Measurements from ENCODE around the gene BCAS3. TPM values are rescaled to one million over a fixed set of nuclear protein-coding genes. Genes with fewer than 3 reads are reported as not detected.
"Not testable (repeated sequence)": the region's sequence is repeated elsewhere in the genome, so short reads cannot be mapped to it uniquely, and the experiment has no call there.

The BCAS3 gene
- total RNA-seq, 4 donors from 2014 or later: 20.7 to 76.3 (median 39.8) TPM

DNA sequence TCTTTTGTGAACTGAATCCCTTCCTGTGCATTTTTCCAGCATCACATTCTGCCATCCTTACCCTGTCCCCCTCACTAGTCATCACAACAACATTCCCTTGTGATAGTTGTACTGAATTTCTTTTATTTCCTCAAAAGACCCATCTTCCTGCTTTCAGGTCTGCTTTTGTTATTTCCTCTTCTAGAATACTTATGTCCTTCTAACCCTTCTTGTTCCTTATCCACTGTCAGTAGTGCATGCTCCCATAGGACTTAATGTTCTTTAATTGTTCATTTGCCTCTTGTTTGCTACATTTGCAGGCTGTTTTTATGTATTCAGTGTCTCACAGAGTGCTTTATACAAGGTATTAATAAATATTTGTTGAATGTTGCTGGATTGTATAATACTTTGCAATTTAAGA, 73.0 kb downstream of the BCAS3 start:
- TF ChIP-seq, protein P1, sequence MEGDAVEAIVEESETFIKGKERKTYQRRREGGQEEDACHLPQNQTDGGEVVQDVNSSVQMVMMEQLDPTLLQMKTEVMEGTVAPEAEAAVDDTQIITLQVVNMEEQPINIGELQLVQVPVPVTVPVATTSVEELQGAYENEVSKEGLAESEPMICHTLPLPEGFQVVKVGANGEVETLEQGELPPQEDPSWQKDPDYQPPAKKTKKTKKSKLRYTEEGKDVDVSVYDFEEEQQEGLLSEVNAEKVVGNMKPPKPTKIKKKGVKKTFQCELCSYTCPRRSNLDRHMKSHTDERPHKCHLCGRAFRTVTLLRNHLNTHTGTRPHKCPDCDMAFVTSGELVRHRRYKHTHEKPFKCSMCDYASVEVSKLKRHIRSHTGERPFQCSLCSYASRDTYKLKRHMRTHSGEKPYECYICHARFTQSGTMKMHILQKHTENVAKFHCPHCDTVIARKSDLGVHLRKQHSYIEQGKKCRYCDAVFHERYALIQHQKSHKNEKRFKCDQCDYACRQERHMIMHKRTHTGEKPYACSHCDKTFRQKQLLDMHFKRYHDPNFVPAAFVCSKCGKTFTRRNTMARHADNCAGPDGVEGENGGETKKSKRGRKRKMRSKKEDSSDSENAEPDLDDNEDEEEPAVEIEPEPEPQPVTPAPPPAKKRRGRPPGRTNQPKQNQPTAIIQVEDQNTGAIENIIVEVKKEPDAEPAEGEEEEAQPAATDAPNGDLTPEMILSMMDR (IDR thresholded peaks at IDR 0.05): no peak
- TF ChIP-seq POLR2AphosphoS5 (IDR thresholded peaks at IDR 0.05) (no peak), EP300 (IDR thresholded peaks at IDR 0.05; ENCODE audit: low read depth) (no peak), POLR2A (IDR thresholded peaks at IDR 0.05) (no peak)
- H3K27me3 ChIP-seq: no peaks in the 10 kb centered on the region
- H3K27ac ChIP-seq: no peak overlapping the region
- in situ Hi-C loops (cut with MboI; ENCODE audit: low pct_ligation_motif_present in 1 of 4, low pct_unique_long_range_greater_than_20kb in 1 of 4, low sequenced_read_pairs in 3 of 4): no loop called here
- peaks cover 0 to 4% (median 0%) of the 10 kb centered on the region in 4 donors for H3K4me1 ChIP-seq
- H3K9me3 ChIP-seq: peaks cover 4 to 6% of the 10 kb centered on the region in 2 donors
- H3K4me3 ChIP-seq: no peak overlapping the region
- DNase-seq: no peak
- H3K36me3 ChIP-seq: no peaks in the 10 kb centered on the region
- intact Hi-C loops (cut with DNase I; ENCODE audit: low total_unique reads): no loop called here

- peaks cover 4 to 6% of the 10 kb centered on the region in 2 donors for H3K9me3 ChIP-seq
- TF ChIP-seq POLR2AphosphoS5 (IDR thresholded peaks at IDR 0.05) (no peak), POLR2A (IDR thresholded peaks at IDR 0.05) (no peak), EP300 (IDR thresholded peaks at IDR 0.05; ENCODE audit: low read depth) (no peak)
- no peaks in the 10 kb centered on the region for H3K4me1 ChIP-seq
- H3K27ac ChIP-seq: no peak overlapping the region
- in situ Hi-C loops (cut with MboI; ENCODE audit: low pct_ligation_motif_present in 1 of 4, low pct_unique_long_range_greater_than_20kb in 1 of 4, low sequenced_read_pairs in 3 of 4) (no loop called here), intact Hi-C loops (cut with DNase I; ENCODE audit: low total_unique reads) (no loop called here)
- WGBS, 2 donors (ENCODE audit: low coverage in 1 of 2): 75 to 94% methylated on average over 1 of the region's 1 CpG
- H3K27me3 ChIP-seq: no peaks in the 10 kb centered on the region
- no peaks in the 10 kb centered on the region for H3K36me3 ChIP-seq
- H3K4me3 ChIP-seq: no peak overlapping the region
- no peak for DNase-seq
These were observed 74.2 kb downstream of the BCAS3 start for GRCh38 chr17:60751884-60752283.

- DNase-seq: no peak
- in situ Hi-C loops (cut with MboI; ENCODE audit: low pct_ligation_motif_present in 1 of 4, low pct_unique_long_range_greater_than_20kb in 1 of 4, low sequenced_read_pairs in 3 of 4): no loop called here
- 80 to 96% methylated on average over 1 to 8 of the region's 8 CpGs for WGBS, 2 donors (ENCODE audit: low coverage in 1 of 2)
- Histone ChIP-seq H3K27ac (no peak overlapping the region), H3K9me3 (peaks cover 4 to 6% of the 10 kb centered on the region in 2 donors), H3K27me3 (no peaks in the 10 kb centered on the region), H3K4me3 (no peak overlapping the region), H3K4me1 (no peaks in the 10 kb centered on the region), H3K36me3 (no peaks in the 10 kb centered on the region)
- intact Hi-C loops (cut with DNase I; ENCODE audit: low total_unique reads): no loop called here
- TF ChIP-seq EP300 (IDR thresholded peaks at IDR 0.05; ENCODE audit: low read depth): no peak
These were observed 75.4 kb downstream of the BCAS3 start for GRCh38 chr17:60752873-60753577.

DNA sequence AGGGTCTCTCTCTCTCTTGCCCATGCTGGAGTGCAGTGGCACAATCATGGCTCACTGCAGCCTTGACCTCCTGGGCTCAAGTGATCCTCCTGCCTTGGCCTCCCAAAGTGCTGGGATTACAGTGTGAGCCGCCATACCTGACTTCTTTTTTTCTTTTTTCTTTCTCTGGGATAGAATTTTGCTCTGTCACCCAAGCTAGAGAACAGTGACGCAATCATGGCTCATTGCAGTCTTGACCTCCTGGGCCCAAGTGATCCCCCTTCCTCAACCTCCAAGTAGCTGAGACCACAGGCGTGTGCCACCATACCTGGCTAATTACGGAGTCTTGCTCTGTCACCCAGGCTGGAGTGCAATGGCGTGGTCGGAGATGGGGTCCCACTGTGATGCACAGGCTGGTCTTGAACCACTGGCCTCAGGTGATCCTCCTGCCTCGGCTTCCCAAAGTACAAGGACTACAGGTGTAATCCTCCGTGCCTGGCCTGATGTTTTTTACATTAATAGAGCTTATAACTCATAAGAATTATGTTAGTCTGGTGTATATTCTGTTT, 76.5 kb downstream of the BCAS3 start:
- H3K4me3 ChIP-seq: no peak overlapping the region
- intact Hi-C loops (cut with DNase I; ENCODE audit: low total_unique reads) (no loop called here), in situ Hi-C loops (cut with MboI; ENCODE audit: low pct_ligation_motif_present in 1 of 4, low pct_unique_long_range_greater_than_20kb in 1 of 4, low sequenced_read_pairs in 3 of 4) (no loop called here)
- 50 to 70% methylated on average over 2 to 8 of the region's 8 CpGs for WGBS, 2 donors (ENCODE audit: low coverage in 1 of 2)
- H3K27ac ChIP-seq: no peak overlapping the region
- H3K9me3 ChIP-seq: peaks cover 4 to 6% of the 10 kb centered on the region in 2 donors
- H3K4me1 ChIP-seq: no peaks in the 10 kb centered on the region
- no peak for DNase-seq
- no peaks in the 10 kb centered on the region for H3K36me3 ChIP-seq
- H3K27me3 ChIP-seq: no peaks in the 10 kb centered on the region
- TF ChIP-seq, protein P1 (IDR thresholded peaks at IDR 0.05): no peak
- TF ChIP-seq POLR2A (IDR thresholded peaks at IDR 0.05) (no peak), EP300 (IDR thresholded peaks at IDR 0.05; ENCODE audit: low read depth) (no peak), POLR2AphosphoS5 (IDR thresholded peaks at IDR 0.05) (no peak)

- intact Hi-C loops (cut with DNase I; ENCODE audit: low total_unique reads); H3K9me3 ChIP-seq; H3K4me1 ChIP-seq; H3K36me3 ChIP-seq; in situ Hi-C loops (cut with MboI; ENCODE audit: low pct_ligation_motif_present in 1 of 4, low pct_unique_long_range_greater_than_20kb in 1 of 4, low sequenced_read_pairs in 3 of 4); H3K27me3 ChIP-seq; H3K27ac ChIP-seq; DNase-seq; H3K4me3 ChIP-seq: not testable (repeated sequence)
- WGBS, 2 donors (ENCODE audit: low coverage in 1 of 2): 79 to 94% methylated on average over 3 to 12 of the region's 12 CpGs
These were observed 79.1 kb downstream of the BCAS3 start for GRCh38 chr17:60756798-60757197.

Data from transverse colon (tissue), 4 donors.